ENCODE measurements around the gene S100A13. TPM values are rescaled to one million over a fixed set of nuclear protein-coding genes. Genes with fewer than 3 reads are reported as not detected.

The S100A13 gene
- total RNA-seq, 1 experiment from 2014 or later: 120 TPM

DNA sequence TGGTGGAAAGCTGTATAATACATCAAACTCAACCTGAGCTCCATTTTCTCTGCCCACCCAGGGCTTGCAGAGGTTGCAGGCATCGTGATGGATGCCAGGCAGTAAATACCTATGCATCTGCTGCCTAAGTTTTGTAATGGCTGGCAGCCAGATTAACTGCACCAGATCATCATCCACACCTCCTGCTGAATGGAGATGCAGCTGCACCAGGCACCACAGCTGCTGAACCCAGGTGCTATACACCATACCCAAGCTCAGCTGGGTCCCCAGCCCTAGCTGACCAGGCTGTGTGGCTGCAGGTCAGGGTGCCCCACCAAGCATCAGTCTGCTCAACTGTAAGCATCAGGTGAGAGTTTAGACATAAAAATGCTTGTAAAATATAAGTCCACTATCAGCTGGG, 24.5 kb upstream of the S100A13 start:
- CTCF ChIA-PET: no interaction called here
- DNase-seq: no peak

DNA sequence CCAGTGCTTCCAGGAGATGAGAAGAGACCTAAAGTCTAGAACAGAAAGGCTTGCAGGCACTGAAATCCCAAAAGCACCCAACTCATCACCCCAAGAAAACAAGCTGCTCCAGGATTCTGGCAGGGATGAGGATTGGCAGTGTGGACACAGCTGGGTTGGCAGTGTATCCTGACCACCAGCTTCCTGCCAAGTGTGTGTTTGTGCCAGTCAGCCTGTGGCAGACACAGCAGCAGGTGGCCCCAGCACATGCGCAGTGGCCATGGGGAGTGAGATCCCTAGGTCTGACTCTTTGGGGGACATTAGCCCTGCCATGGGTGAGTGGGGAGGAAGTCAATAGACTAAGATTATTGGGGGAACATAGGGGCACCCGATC, 22.5 kb upstream of the S100A13 start:
- Histone ChIP-seq H3K27me3 (ENCODE audit: insufficient read depth, low read depth) (no peaks in the 10 kb centered on the region), H3K27ac (no peak overlapping the region), H2AFZ (no peak overlapping the region), H4K20me1 (ENCODE audit: insufficient read depth) (no peaks in the 10 kb centered on the region), H3K9me3 (ENCODE audit: insufficient read depth, low read depth) (no peaks in the 10 kb centered on the region), H3K4me3 (no peak overlapping the region), H3K4me1 (replicated peaks; ENCODE audit: insufficient read depth) (peaks cover 11% of the 10 kb centered on the region), H3K4me2 (no peak overlapping the region), H3K79me2 (ENCODE audit: low read depth) (no peaks in the 10 kb centered on the region), H3K36me3 (ENCODE audit: low read depth) (peaks cover 14% of the 10 kb centered on the region; the same call in 1 of the 2 replicates), H3K9me2 (ENCODE audit: insufficient read depth) (no peaks in the 10 kb centered on the region), H3F3A (ENCODE audit: insufficient read depth, low read depth) (peaks cover 43% of the 10 kb centered on the region)
- no TSS peak for BruUV-seq (replicated peaks)
- POLR2A ChIA-PET (ENCODE audit: unreplicated experiment): no interaction called here
- TF ChIP-seq, protein P1, sequence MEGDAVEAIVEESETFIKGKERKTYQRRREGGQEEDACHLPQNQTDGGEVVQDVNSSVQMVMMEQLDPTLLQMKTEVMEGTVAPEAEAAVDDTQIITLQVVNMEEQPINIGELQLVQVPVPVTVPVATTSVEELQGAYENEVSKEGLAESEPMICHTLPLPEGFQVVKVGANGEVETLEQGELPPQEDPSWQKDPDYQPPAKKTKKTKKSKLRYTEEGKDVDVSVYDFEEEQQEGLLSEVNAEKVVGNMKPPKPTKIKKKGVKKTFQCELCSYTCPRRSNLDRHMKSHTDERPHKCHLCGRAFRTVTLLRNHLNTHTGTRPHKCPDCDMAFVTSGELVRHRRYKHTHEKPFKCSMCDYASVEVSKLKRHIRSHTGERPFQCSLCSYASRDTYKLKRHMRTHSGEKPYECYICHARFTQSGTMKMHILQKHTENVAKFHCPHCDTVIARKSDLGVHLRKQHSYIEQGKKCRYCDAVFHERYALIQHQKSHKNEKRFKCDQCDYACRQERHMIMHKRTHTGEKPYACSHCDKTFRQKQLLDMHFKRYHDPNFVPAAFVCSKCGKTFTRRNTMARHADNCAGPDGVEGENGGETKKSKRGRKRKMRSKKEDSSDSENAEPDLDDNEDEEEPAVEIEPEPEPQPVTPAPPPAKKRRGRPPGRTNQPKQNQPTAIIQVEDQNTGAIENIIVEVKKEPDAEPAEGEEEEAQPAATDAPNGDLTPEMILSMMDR (conservative IDR thresholded peaks at IDR 0.05): no peak
- no peak for TF ChIP-seq EZH2 (IDR thresholded peaks at IDR 0.05; ENCODE audit: low read depth)
- intact Hi-C loops (cut with micrococcal nuclease; ENCODE audit: unreplicated experiment): no loop called here
- CTCF ChIA-PET: no interaction called here
- no peak for DNase-seq

More for the DNA sequence above, 24.5 kb upstream of the S100A13 start:
- no peaks in the 10 kb centered on the region for H3K79me2 ChIP-seq (ENCODE audit: low read depth)
- H3K9me3 ChIP-seq (ENCODE audit: insufficient read depth, low read depth): no peaks in the 10 kb centered on the region
- H3K9me2 ChIP-seq (ENCODE audit: insufficient read depth): no peaks in the 10 kb centered on the region
- POLR2A ChIA-PET (ENCODE audit: unreplicated experiment): interaction anchor here (0.6 kb wide), 1 partner anchor 326 kb away, joined by 3 read pairs; the partner anchor contains the start of gene JTB
- peaks cover 35% of the 10 kb centered on the region for H3F3A ChIP-seq (ENCODE audit: insufficient read depth, low read depth)
- TF ChIP-seq, protein P1 (conservative IDR thresholded peaks at IDR 0.05): no peak
- no peak for TF ChIP-seq EZH2 (IDR thresholded peaks at IDR 0.05; ENCODE audit: low read depth)
- no peak overlapping the region for H3K4me2 ChIP-seq
- H3K27ac ChIP-seq: no peak overlapping the region
- H3K36me3 ChIP-seq (ENCODE audit: low read depth): no peaks in the 10 kb centered on the region
- no TSS peak for BruUV-seq (replicated peaks)
- intact Hi-C loops (cut with micrococcal nuclease; ENCODE audit: unreplicated experiment): no loop called here
- H4K20me1 ChIP-seq (ENCODE audit: insufficient read depth): no peaks in the 10 kb centered on the region
- peaks cover 11% of the 10 kb centered on the region for H3K4me1 ChIP-seq (replicated peaks; ENCODE audit: insufficient read depth)
- no peak overlapping the region for H2AFZ ChIP-seq
- no peak overlapping the region for H3K4me3 ChIP-seq
- H3K27me3 ChIP-seq (ENCODE audit: insufficient read depth, low read depth): no peaks in the 10 kb centered on the region

DNA sequence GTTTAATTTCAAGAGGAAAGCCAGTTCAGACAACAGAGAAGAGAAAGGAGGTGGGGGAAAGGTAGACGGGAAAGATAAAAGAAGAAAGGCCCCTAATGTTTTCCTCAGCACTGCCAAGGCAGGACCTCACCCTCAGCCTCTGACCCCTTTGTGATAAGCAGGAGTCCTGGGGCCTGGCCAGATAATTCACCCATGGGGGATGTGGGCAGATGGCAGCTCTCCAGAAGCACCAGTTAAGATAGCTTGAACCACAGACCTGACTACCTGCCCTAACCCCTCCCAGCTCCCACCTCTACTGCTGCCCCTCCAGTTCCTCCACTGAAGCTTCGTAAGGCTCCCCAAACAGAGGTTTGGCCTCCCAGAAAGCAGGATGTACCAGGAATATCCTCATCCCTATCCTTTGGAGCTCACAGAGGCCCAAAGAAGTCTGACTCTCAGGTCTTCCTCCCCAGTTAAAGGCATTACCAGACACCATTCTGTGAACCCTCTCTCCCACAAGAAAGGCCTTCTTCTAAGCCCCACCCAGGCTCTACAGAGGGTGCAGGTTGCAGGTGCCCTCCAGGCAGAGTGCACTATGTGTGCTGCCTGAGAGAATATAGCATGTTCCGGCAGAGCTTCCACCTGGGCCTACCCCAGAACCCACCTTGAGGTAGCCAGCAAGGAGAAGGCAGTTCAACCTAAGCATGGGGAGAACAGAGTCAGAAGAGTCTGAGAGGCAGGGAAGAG, 22.0 kb upstream of the S100A13 start:
- H3K4me1 ChIP-seq (replicated peaks; ENCODE audit: insufficient read depth): peaks cover 11% of the 10 kb centered on the region
- no TSS peak for BruUV-seq (replicated peaks)
- no peaks in the 10 kb centered on the region for H3K9me3 ChIP-seq (ENCODE audit: insufficient read depth, low read depth)
- H4K20me1 ChIP-seq (ENCODE audit: insufficient read depth): peaks cover 2% of the 10 kb centered on the region; the same call in 1 of the 2 replicates
- no peak overlapping the region for H3K27ac ChIP-seq
- H3K79me2 ChIP-seq (ENCODE audit: low read depth): no peaks in the 10 kb centered on the region
- H3K9me2 ChIP-seq (ENCODE audit: insufficient read depth): no peaks in the 10 kb centered on the region
- ChIA-PET CTCF (no interaction called here), POLR2A (ENCODE audit: unreplicated experiment) (interaction anchor here (0.6 kb wide), 1 partner anchor 11 kb away, joined by 4 read pairs; no protein-coding TSS in a partner anchor)
- DNase-seq: no peak
- peaks cover 46% of the 10 kb centered on the region for H3F3A ChIP-seq (ENCODE audit: insufficient read depth, low read depth)
- no peak overlapping the region for H3K4me3 ChIP-seq
- no peak overlapping the region for H2AFZ ChIP-seq
- no peak for TF ChIP-seq EZH2 (IDR thresholded peaks at IDR 0.05; ENCODE audit: low read depth)
- intact Hi-C loops (cut with micrococcal nuclease; ENCODE audit: unreplicated experiment): no loop called here
- no peak overlapping the region for H3K4me2 ChIP-seq
- peaks cover 19% of the 10 kb centered on the region; the same call in 1 of the 2 replicates for H3K36me3 ChIP-seq (ENCODE audit: low read depth)
- no peaks in the 10 kb centered on the region for H3K27me3 ChIP-seq (ENCODE audit: insufficient read depth, low read depth)

Data from PC-9 (cell line).